ENCODE measurements around the gene HS6ST3. TPM values are rescaled to one million over a fixed set of nuclear protein-coding genes. Genes with fewer than 3 reads are reported as not detected.
A peak's percentile ranks its signal among the peaks of the same experiment; 100 is the strongest.

HS6ST3 gene
- total RNA-seq, 1 experiment from 2014 or later: 0.11 TPM

GRCh38 chr13:96542986-96543385 is 453.1 kb downstream of the HS6ST3 start:
- H3K4me1 ChIP-seq (ENCODE audit: insufficient read depth, low read length): no peaks in the 10 kb centered on the region
- no peaks in the 10 kb centered on the region for H4K20me1 ChIP-seq (ENCODE audit: low read length)
- intact Hi-C loops (cut with micrococcal nuclease): loop anchor here (10.0 kb wide), 1 partner anchor 242 kb away; no protein-coding TSS in a partner anchor
- ATAC-seq (no peak), DNase-seq (no peak)
- no peaks in the 10 kb centered on the region for H3K27me3 ChIP-seq (ENCODE audit: low read length)
- no peaks in the 10 kb centered on the region for H3K9me3 ChIP-seq (ENCODE audit: low read length)
- BruUV-seq (replicated peaks): no TSS peak
- no peaks in the 10 kb centered on the region for H3K9me2 ChIP-seq (replicated peaks; ENCODE audit: low read length)
- CTCF ChIA-PET: no interaction called here
- no peaks in the 10 kb centered on the region for H3F3A ChIP-seq (ENCODE audit: low read length, unreplicated experiment)
- no peak overlapping the region for H2AFZ ChIP-seq (ENCODE audit: low read length)
- no peak overlapping the region for H3K9ac ChIP-seq (ENCODE audit: low read length)
- no peak overlapping the region for H3K4me2 ChIP-seq (ENCODE audit: low read length)
- no peak overlapping the region for H3K27ac ChIP-seq (ENCODE audit: low read length)
- no peak overlapping the region for H3K4me3 ChIP-seq (ENCODE audit: low read length)
- no peak for TF ChIP-seq CTCF (conservative IDR thresholded peaks at IDR 0.05; ENCODE audit: low read depth, low read length)
- no peak for TF ChIP-seq EZH2phosphoT487 (IDR thresholded peaks at IDR 0.05; ENCODE audit: borderline replicate concordance, low read length)
- TF ChIP-seq EZH2 (IDR thresholded peaks at IDR 0.05; ENCODE audit: low read length, unreplicated experiment): no peak
- POLR2A ChIA-PET (ENCODE audit: unreplicated experiment): no interaction called here
- H3K36me3 ChIP-seq (ENCODE audit: low read depth, low read length): no peaks in the 10 kb centered on the region
- H3K79me2 ChIP-seq (ENCODE audit: low read length): no peaks in the 10 kb centered on the region

GRCh38 chr13:96544957-96545356 is 455.1 kb downstream of the HS6ST3 start:
- H3K4me1 ChIP-seq (ENCODE audit: insufficient read depth, low read length): no peaks in the 10 kb centered on the region
- no peak overlapping the region for H3K4me2 ChIP-seq (ENCODE audit: low read length)
- ChIA-PET POLR2A (ENCODE audit: unreplicated experiment) (no interaction called here), CTCF (no interaction called here)
- H4K20me1 ChIP-seq (ENCODE audit: low read length): no peaks in the 10 kb centered on the region
- no peaks in the 10 kb centered on the region for H3K27me3 ChIP-seq (ENCODE audit: low read length)
- H3K9ac ChIP-seq (ENCODE audit: low read length): no peak overlapping the region
- no peaks in the 10 kb centered on the region for H3F3A ChIP-seq (ENCODE audit: low read length, unreplicated experiment)
- H3K27ac ChIP-seq (ENCODE audit: low read length): no peak overlapping the region
- intact Hi-C loops (cut with micrococcal nuclease): loop anchor here (10.0 kb wide), 1 partner anchor 240 kb away; no protein-coding TSS in a partner anchor
- no peaks in the 10 kb centered on the region for H3K79me2 ChIP-seq (ENCODE audit: low read length)
- ATAC-seq (peak; percentile 53), DNase-seq (peak; percentile 12)
- H2AFZ ChIP-seq (ENCODE audit: low read length): no peak overlapping the region
- no peaks in the 10 kb centered on the region for H3K36me3 ChIP-seq (ENCODE audit: low read depth, low read length)
- BruUV-seq (replicated peaks): no TSS peak
- H3K9me2 ChIP-seq (replicated peaks; ENCODE audit: low read length): no peaks in the 10 kb centered on the region
- TF ChIP-seq CTCF (conservative IDR thresholded peaks at IDR 0.05; ENCODE audit: low read depth, low read length) (no peak), EZH2 (IDR thresholded peaks at IDR 0.05; ENCODE audit: low read length, unreplicated experiment) (no peak), EZH2phosphoT487 (IDR thresholded peaks at IDR 0.05; ENCODE audit: borderline replicate concordance, low read length) (no peak)
- H3K4me3 ChIP-seq (ENCODE audit: low read length): no peak overlapping the region
- no peaks in the 10 kb centered on the region for H3K9me3 ChIP-seq (ENCODE audit: low read length)

DNA sequence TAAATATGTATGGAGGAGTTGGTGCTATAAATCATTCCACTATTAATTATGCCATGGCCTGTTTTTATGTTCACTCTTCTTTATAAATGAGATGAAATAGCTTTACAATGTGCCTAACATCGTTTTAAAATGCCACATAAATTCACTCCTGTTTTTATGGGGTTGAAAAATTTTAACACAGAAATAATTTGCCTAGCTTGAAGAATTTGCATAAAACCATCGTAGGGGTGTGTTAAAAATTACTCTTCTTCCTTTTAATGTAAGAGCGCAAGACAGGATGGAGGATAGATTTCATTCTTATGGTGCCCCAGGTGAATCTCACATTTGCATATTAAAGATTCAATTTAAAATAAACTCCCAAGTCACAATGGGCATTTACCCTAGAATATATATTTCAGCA is 456.6 kb downstream of the HS6ST3 start:
- no TSS peak for BruUV-seq (replicated peaks)
- H3K4me1 ChIP-seq (ENCODE audit: insufficient read depth, low read length): no peaks in the 10 kb centered on the region
- no peaks in the 10 kb centered on the region for H3K79me2 ChIP-seq (ENCODE audit: low read length)
- no peak overlapping the region for H2AFZ ChIP-seq (ENCODE audit: low read length)
- H3K9me3 ChIP-seq (ENCODE audit: low read length): no peaks in the 10 kb centered on the region
- no peak overlapping the region for H3K4me3 ChIP-seq (ENCODE audit: low read length)
- POLR2A ChIA-PET (ENCODE audit: unreplicated experiment): no interaction called here
- no peaks in the 10 kb centered on the region for H3F3A ChIP-seq (ENCODE audit: low read length, unreplicated experiment)
- DNase-seq (no peak), ATAC-seq (no peak)
- no peak for TF ChIP-seq CTCF (conservative IDR thresholded peaks at IDR 0.05; ENCODE audit: low read depth, low read length)
- no peaks in the 10 kb centered on the region for H4K20me1 ChIP-seq (ENCODE audit: low read length)
- no peaks in the 10 kb centered on the region for H3K36me3 ChIP-seq (ENCODE audit: low read depth, low read length)
- CTCF ChIA-PET: no interaction called here
- intact Hi-C loops (cut with micrococcal nuclease): loop anchor here (10.0 kb wide), 1 partner anchor 238 kb away; no protein-coding TSS in a partner anchor
- H3K27me3 ChIP-seq (ENCODE audit: low read length): no peaks in the 10 kb centered on the region
- no peak overlapping the region for H3K4me2 ChIP-seq (ENCODE audit: low read length)
- H3K9me2 ChIP-seq (replicated peaks; ENCODE audit: low read length): no peaks in the 10 kb centered on the region
- H3K27ac ChIP-seq (ENCODE audit: low read length): no peak overlapping the region
- no peak overlapping the region for H3K9ac ChIP-seq (ENCODE audit: low read length)

All from PC-3 (cell line).